ENCODE results near the gene PLEK. TPM values are rescaled to one million over a fixed set of nuclear protein-coding genes. Genes with fewer than 3 reads are reported as not detected.
"Not testable (repeated sequence)": the region's sequence is repeated elsewhere in the genome, so short reads cannot be mapped to it uniquely, and the experiment has no call there.

The PLEK gene
- total RNA-seq, 1 donor from 2014 or later: 0.12 TPM

GRCh38 chr2:68384485-68385107, 19.5 kb downstream of the PLEK start:
- no peak for DNase-seq (ENCODE audit: extremely low read depth, low read depth, low spot score)

GRCh38 chr2:68385220-68385906, 20.3 kb downstream of the PLEK start:
- DNase-seq (ENCODE audit: extremely low read depth, low read depth, low spot score): no peak

GRCh38 chr2:68385907-68386287, 20.8 kb downstream of the PLEK start:
- no peak for DNase-seq (ENCODE audit: extremely low read depth, low read depth, low spot score)

GRCh38 chr2:68386365-68386764, 21.3 kb downstream of the PLEK start:
- no peak for DNase-seq (ENCODE audit: extremely low read depth, low read depth, low spot score)

GRCh38 chr2:68387408-68388350, 22.6 kb downstream of the PLEK start:
- no peak for DNase-seq (ENCODE audit: extremely low read depth, low read depth, low spot score)

- DNase-seq (ENCODE audit: extremely low read depth, low read depth, low spot score): no peak
Measured at GRCh38 chr2:68388358-68388757, 23.3 kb downstream of the PLEK start.

- DNase-seq (ENCODE audit: extremely low read depth, low read depth, low spot score): no peak
Measured at GRCh38 chr2:68388772-68389171, 23.7 kb downstream of the PLEK start.

- no peak for DNase-seq (ENCODE audit: extremely low read depth, low read depth, low spot score)
Measured at GRCh38 chr2:68390114-68390513, 25.0 kb downstream of the PLEK start.

- DNase-seq (ENCODE audit: extremely low read depth, low read depth, low spot score): no peak
Measured at GRCh38 chr2:68390586-68390985, 25.5 kb downstream of the PLEK start.

- no peak for DNase-seq (ENCODE audit: extremely low read depth, low read depth, low spot score)
Measured at GRCh38 chr2:68391099-68391498, 26.0 kb downstream of the PLEK start.

GRCh38 chr2:68391869-68392268, 26.8 kb downstream of the PLEK start:
- DNase-seq (ENCODE audit: extremely low read depth, low read depth, low spot score): no peak

- DNase-seq (ENCODE audit: extremely low read depth, low read depth, low spot score): no peak
Measured at GRCh38 chr2:68396093-68396492, 31.0 kb downstream of the PLEK start.

GRCh38 chr2:68397704-68398263, 32.7 kb downstream of the PLEK start:
- DNase-seq (ENCODE audit: extremely low read depth, low read depth, low spot score): not testable (repeated sequence)

GRCh38 chr2:68403199-68403644, 38.1 kb downstream of the PLEK start:
- DNase-seq (ENCODE audit: extremely low read depth, low read depth, low spot score): no peak

- DNase-seq (ENCODE audit: extremely low read depth, low read depth, low spot score): no peak
Measured at GRCh38 chr2:68404164-68404563, 39.1 kb downstream of the PLEK start.

- no peak for DNase-seq (ENCODE audit: extremely low read depth, low read depth, low spot score)
Measured at GRCh38 chr2:68404893-68405799, 40.1 kb downstream of the PLEK start.

- no peak for DNase-seq (ENCODE audit: extremely low read depth, low read depth, low spot score)
Measured at GRCh38 chr2:68411397-68412126, 46.5 kb downstream of the PLEK start.

- DNase-seq (ENCODE audit: extremely low read depth, low read depth, low spot score): no peak
Measured at GRCh38 chr2:68412127-68412819, 47.2 kb downstream of the PLEK start.

GRCh38 chr2:68413466-68413865, 48.4 kb downstream of the PLEK start:
- no peak for DNase-seq (ENCODE audit: extremely low read depth, low read depth, low spot score)

Data from glomerular endothelial cell (primary cell).